ENCODE results near the gene TMSB10. TPM values are rescaled to one million over a fixed set of nuclear protein-coding genes. Genes with fewer than 3 reads are reported as not detected.
"Not testable (repeated sequence)": the region's sequence is repeated elsewhere in the genome, so short reads cannot be mapped to it uniquely, and the experiment has no call there.

The TMSB10 gene
- total RNA-seq, 1 donor from 2014 or later = 925 TPM

GRCh38 chr2:84870306-84870705, 35.1 kb upstream of the TMSB10 start:
- no peak for TF ChIP-seq CTCF (IDR thresholded peaks at IDR 0.05)
- Mint-ChIP-seq H3K27me3 (peaks cover 4% of the 10 kb centered on the region), H3K27ac (no peak overlapping the region), H3K4me1 (peaks cover 3% of the 10 kb centered on the region), H3K4me3 (no peak overlapping the region), H3K9me3 (no peaks in the 10 kb centered on the region), H3K36me3 (ENCODE audit: low read depth) (peaks cover 4% of the 10 kb centered on the region)
- ChIA-PET CTCF (interaction anchor here (0.6 to 1.5 kb wide), 4 partner anchors 10 to 56 kb away, joined by 3 to 17 read pairs (median 6); partner anchors contain the start of gene TRABD2A), POLR2A (interaction anchor here (1.0 to 1.8 kb wide), 2 partner anchors 36 to 55 kb away, joined by 5 to 8 read pairs; partner anchors contain the start of gene TMSB10)
- ATAC-seq (ENCODE audit: low read depth) = peak; percentile 70
- no peak for DNase-seq
- intact Hi-C loops (cut with micrococcal nuclease) = loop anchor here (1.0 kb wide), 1 partner anchor 55 kb away; no protein-coding TSS in a partner anchor

- H3K27me3 Mint-ChIP-seq; ATAC-seq (ENCODE audit: low read depth); DNase-seq; H3K27ac Mint-ChIP-seq; H3K9me3 Mint-ChIP-seq; H3K36me3 Mint-ChIP-seq (ENCODE audit: low read depth); CTCF ChIA-PET; intact Hi-C loops (cut with micrococcal nuclease); H3K4me3 Mint-ChIP-seq; H3K4me1 Mint-ChIP-seq: not testable (repeated sequence)
- POLR2A ChIA-PET = interaction anchor here (0.6 kb wide), 1 partner anchor 10 kb away, joined by 7 read pairs; no protein-coding TSS in a partner anchor
Observed at GRCh38 chr2:84872691-84873090, 32.8 kb upstream of the TMSB10 start.

GRCh38 chr2:84873350-84873749, 32.1 kb upstream of the TMSB10 start:
- CTCF ChIA-PET = no interaction called here
- TF ChIP-seq CTCF (IDR thresholded peaks at IDR 0.05) = no peak
- POLR2A ChIA-PET = no interaction called here
- DNase-seq (no peak), ATAC-seq (ENCODE audit: low read depth) (no peak)
- peaks cover 4% of the 10 kb centered on the region for H3K27me3 Mint-ChIP-seq
- H3K36me3 Mint-ChIP-seq (ENCODE audit: low read depth) = peaks cover 4% of the 10 kb centered on the region
- no peaks in the 10 kb centered on the region for H3K9me3 Mint-ChIP-seq
- no peak overlapping the region for H3K27ac Mint-ChIP-seq
- intact Hi-C loops (cut with micrococcal nuclease) = no loop called here
- H3K4me3 Mint-ChIP-seq = no peak overlapping the region
- peaks cover 5% of the 10 kb centered on the region for H3K4me1 Mint-ChIP-seq

GRCh38 chr2:84874381-84875212, 30.9 kb upstream of the TMSB10 start:
- ChIA-PET CTCF (no interaction called here), POLR2A (no interaction called here)
- Mint-ChIP-seq H3K4me1 (peaks cover 16% of the 10 kb centered on the region), H3K9me3 (no peaks in the 10 kb centered on the region), H3K27ac (no peak overlapping the region), H3K36me3 (ENCODE audit: low read depth) (peaks cover 4% of the 10 kb centered on the region), H3K27me3 (peaks cover 4% of the 10 kb centered on the region), H3K4me3 (no peak overlapping the region)
- intact Hi-C loops (cut with micrococcal nuclease) = no loop called here
- TF ChIP-seq CTCF (IDR thresholded peaks at IDR 0.05) = no peak
- DNase-seq (no peak), ATAC-seq (ENCODE audit: low read depth) (no peak)

GRCh38 chr2:84875213-84875560, 30.3 kb upstream of the TMSB10 start:
- no peak for ATAC-seq (ENCODE audit: low read depth)
- TF ChIP-seq CTCF (IDR thresholded peaks at IDR 0.05) = no peak
- H3K27ac Mint-ChIP-seq = no peak overlapping the region
- peaks cover under 1% of the 10 kb centered on the region for H3K27me3 Mint-ChIP-seq
- DNase-seq = no peak
- ChIA-PET POLR2A (interaction anchor here (1.0 to 1.3 kb wide), 2 partner anchors 13 to 20 kb away, joined by 3 to 5 read pairs; no protein-coding TSS in a partner anchor), CTCF (no interaction called here)
- H3K4me3 Mint-ChIP-seq = no peak overlapping the region
- H3K36me3 Mint-ChIP-seq (ENCODE audit: low read depth) = peaks cover 2% of the 10 kb centered on the region
- intact Hi-C loops (cut with micrococcal nuclease) = no loop called here
- H3K4me1 Mint-ChIP-seq = peaks cover 20% of the 10 kb centered on the region
- H3K9me3 Mint-ChIP-seq = no peaks in the 10 kb centered on the region

- H3K27me3 Mint-ChIP-seq; DNase-seq; H3K4me3 Mint-ChIP-seq; ATAC-seq (ENCODE audit: low read depth); intact Hi-C loops (cut with micrococcal nuclease); H3K36me3 Mint-ChIP-seq (ENCODE audit: low read depth); H3K27ac Mint-ChIP-seq; H3K9me3 Mint-ChIP-seq: not testable (repeated sequence)
- peaks cover 20% of the 10 kb centered on the region for H3K4me1 Mint-ChIP-seq
- POLR2A ChIA-PET = interaction anchor here (1.0 to 2.0 kb wide), 3 partner anchors 13 to 30 kb away, joined by 3 to 10 read pairs (median 5); partner anchors contain the start of gene TMSB10
- CTCF ChIA-PET = interaction anchor here (2.3 kb wide), 1 partner anchor 50 kb away, joined by 10 read pairs; no protein-coding TSS in a partner anchor
Observed at GRCh38 chr2:84875619-84876018, 29.8 kb upstream of the TMSB10 start.
